ENCODE measurements around the gene BRINP1.

- TF ChIP-seq POLR2A (IDR thresholded peaks at IDR 0.05) (no peak), CTCF (IDR thresholded peaks at IDR 0.05) (no peak), EP300 (IDR thresholded peaks at IDR 0.05) (no peak), POLR2AphosphoS5 (IDR thresholded peaks at IDR 0.05) (no peak)
Observed at GRCh38 chr9:119180897-119181296, 188.3 kb downstream of the BRINP1 start.

Measured in suprapubic skin (tissue), 4 donors.